ENCODE measurements around the gene RDH12.

RDH12 gene

DNA sequence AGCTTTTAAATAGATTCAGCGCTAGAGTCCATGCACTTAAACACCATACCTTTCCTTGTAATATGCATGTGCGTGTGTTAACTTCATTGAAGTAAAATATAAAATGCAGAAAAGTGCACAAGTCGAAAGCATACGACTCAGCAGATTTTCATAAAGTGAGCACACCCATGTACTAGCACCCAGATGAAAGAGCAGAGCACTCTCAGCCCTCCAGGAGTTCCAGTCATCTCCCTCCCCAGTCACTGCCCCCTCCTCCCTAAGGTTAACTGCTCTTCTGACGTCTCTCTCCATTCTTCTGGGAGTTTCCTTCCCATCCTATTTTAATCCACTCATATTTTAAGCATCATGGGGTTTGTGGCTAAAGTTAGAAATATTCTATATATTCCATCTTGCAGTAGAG lies 20.2 kb downstream of the RDH12 start:
- H3K4me3 ChIP-seq (ENCODE audit: low read length), result no peak overlapping the region
- TF ChIP-seq, protein P1, sequence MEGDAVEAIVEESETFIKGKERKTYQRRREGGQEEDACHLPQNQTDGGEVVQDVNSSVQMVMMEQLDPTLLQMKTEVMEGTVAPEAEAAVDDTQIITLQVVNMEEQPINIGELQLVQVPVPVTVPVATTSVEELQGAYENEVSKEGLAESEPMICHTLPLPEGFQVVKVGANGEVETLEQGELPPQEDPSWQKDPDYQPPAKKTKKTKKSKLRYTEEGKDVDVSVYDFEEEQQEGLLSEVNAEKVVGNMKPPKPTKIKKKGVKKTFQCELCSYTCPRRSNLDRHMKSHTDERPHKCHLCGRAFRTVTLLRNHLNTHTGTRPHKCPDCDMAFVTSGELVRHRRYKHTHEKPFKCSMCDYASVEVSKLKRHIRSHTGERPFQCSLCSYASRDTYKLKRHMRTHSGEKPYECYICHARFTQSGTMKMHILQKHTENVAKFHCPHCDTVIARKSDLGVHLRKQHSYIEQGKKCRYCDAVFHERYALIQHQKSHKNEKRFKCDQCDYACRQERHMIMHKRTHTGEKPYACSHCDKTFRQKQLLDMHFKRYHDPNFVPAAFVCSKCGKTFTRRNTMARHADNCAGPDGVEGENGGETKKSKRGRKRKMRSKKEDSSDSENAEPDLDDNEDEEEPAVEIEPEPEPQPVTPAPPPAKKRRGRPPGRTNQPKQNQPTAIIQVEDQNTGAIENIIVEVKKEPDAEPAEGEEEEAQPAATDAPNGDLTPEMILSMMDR (conservative IDR thresholded peaks at IDR 0.05; ENCODE audit: low read length), result no peak
- DNase-seq (ENCODE audit: low read depth), result no peak

DNA sequence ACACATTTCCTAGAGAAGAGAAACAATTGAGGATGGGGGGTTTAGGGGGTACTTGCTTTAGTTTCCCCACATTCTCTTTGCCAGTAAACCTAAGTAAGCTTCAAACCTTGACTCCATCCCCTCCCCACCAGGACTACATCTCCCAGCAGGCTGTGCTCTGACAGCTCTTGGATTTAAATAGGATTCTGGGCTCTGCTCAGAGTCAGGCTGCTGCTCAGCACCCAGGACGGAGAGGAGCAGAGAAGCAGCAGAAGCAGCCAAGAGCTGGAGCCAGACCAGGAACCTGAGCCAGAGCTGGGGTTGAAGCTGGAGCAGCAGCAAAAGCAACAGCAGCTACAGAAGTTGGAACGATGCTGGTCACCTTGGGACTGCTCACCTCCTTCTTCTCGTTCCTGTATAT lies 20.6 kb downstream of the RDH12 start:
- DNase-seq (ENCODE audit: low read depth), result peak; percentile 47
- no peak overlapping the region for H3K4me3 ChIP-seq (ENCODE audit: low read length)

DNA sequence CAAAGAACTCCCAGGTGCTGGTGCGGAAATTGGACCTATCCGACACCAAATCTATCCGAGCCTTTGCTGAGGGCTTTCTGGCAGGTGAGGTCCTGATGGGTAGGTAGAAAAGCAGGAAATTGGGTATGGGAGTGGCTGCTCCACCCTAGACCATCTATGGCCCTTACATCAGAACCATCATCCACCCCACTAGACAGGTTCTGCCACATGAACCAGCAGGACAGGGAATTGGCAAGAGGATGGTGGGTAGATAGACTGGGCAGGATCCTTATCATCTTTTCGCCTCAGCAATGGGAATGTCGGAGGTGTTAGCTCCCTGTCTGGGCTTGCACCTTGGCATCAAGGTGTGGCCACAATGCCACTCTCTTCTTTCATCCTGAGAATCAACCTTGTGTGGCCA lies 23.5 kb downstream of the RDH12 start:
- TF ChIP-seq, protein P1 (conservative IDR thresholded peaks at IDR 0.05; ENCODE audit: low read length), result no peak
- no peak overlapping the region for H3K4me3 ChIP-seq (ENCODE audit: low read length)
- DNase-seq (ENCODE audit: low read depth), result no peak

More for the DNA sequence above, 20.6 kb downstream of the RDH12 start:
- TF ChIP-seq, protein P1 (conservative IDR thresholded peaks at IDR 0.05; ENCODE audit: low read length), result no peak

DNA sequence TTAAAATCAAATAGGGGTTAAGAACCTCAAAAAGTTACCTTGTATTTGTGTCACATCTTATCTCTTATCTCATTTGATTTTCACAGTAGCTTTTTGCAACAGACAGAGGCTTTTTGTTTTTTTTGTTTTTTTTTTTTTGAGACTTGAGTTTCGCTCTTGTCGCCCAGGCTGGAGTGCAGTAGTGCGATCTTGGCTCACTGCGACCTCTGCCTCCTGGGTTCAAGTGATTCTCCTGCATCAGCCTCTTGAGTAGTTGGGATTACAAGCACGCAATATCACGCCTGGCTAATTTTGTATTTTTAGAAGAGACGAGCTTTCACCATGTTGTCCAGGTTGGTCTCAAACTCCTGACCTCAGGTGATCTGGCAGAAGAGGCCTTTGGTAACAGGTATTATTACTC lies 25.7 kb downstream of the RDH12 start:
- no peak for DNase-seq (ENCODE audit: low read depth)
- H3K4me3 ChIP-seq (ENCODE audit: low read length), result no peak overlapping the region
- TF ChIP-seq, protein P1 (conservative IDR thresholded peaks at IDR 0.05; ENCODE audit: low read length), result no peak

DNA sequence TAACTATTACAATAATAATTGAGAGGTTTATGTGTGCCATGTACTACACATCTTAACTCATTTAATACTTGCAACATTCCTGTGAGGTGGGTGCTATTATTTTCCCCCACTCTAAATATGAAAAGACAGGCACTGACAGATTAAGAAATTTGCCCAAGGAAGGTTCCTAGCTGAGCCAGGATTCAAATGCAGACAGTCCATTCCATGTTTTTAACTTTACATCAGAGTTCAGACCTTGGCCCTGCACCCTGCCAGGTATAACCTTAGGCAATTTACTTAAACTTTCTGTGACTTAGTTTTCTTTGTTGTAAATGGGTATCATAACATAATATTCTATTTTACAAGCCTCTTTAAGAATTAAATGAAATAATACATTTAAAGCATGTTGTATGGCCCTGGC lies 26.6 kb downstream of the RDH12 start:
- no peak for DNase-seq (ENCODE audit: low read depth)
- TF ChIP-seq, protein P1 (conservative IDR thresholded peaks at IDR 0.05; ENCODE audit: low read length), result no peak
- H3K4me3 ChIP-seq (ENCODE audit: low read length), result no peak overlapping the region

DNA sequence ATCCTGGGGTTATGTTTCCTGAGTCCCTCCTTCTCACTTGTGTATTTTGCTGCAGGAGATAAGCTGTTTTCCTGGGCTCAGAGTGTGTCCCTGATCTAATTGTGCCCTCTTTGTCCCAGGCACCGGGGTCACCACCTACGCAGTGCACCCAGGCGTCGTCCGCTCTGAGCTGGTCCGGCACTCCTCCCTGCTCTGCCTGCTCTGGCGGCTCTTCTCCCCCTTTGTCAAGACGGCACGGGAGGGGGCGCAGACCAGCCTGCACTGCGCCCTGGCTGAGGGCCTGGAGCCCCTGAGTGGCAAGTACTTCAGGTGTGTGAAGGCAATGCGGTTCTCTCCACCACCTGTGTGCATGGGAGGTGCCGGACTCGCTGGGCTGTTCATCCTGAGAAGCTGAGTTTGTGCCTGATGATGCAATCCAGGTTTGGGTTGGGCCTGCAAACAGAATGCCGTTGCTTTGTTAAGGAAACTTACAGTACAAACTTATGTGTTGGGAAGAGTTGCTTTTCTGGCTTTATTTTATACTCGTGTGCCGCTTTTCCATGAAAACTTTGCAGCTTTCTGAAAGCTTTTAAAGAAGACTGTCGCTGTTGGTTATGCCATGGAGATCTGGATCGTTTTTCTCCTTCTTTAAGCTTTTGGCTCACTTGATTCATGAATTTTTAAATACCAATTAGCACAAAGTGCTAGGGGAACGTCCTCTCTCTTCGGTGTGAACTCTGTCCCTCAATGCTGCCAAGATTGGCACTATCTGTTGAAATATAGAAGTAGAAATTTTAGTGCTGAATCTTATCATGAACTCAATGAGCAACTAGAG lies 27.6 kb downstream of the RDH12 start:
- H3K4me3 ChIP-seq (ENCODE audit: low read length), result no peak overlapping the region
- no peak for DNase-seq (ENCODE audit: low read depth)
- TF ChIP-seq, protein P1 (conservative IDR thresholded peaks at IDR 0.05; ENCODE audit: low read length), result no peak

DNA sequence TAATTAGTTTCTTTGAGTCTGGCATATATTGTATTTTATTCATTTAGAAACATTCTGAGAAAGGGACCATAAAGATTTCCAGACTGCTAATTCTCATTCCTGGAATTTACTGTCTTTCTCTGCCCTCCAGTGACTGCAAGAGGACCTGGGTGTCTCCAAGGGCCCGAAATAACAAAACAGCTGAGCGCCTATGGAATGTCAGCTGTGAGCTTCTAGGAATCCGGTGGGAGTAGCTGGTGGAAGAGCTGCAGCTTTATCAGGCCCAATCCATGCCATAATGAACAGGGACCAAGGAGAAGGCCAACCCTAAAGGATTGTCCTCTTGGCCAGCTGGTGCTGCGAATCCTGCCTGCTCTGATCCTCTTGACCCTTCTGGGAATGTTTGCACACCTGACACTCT lies 31.9 kb downstream of the RDH12 start:
- TF ChIP-seq, protein P1 (conservative IDR thresholded peaks at IDR 0.05; ENCODE audit: low read length), result no peak
- no peak overlapping the region for H3K4me3 ChIP-seq (ENCODE audit: low read length)
- no peak for DNase-seq (ENCODE audit: low read depth)
